OCI-LY3 (cell line): ENCODE data around the gene EXOC4.

ENCODE experiments used
- H2AFZ ChIP-seq: fragments of 200-600, 300-600 bp; shearing (Covaris generic); 2 replicates; pipeline ENCODE4 v1.6.0; 2014; ENCODE audit warnings: antibody characterized with exemption, low read depth, low read length
- H3K27ac ChIP-seq: fragments of 200-600, 300-600 bp; sonication (generic); 2 replicates; pipeline ENCODE4 v1.5.1; 2014; ENCODE audit warnings: mild to moderate bottlenecking, low read length, moderate library complexity, mixed read lengths
- H3K27me3 ChIP-seq: fragments of 200-600, 300-600 bp; sonication (generic); 2 replicates; pipeline ENCODE4 v1.6.1; 2014; ENCODE audit warnings: low read depth, low read length, mixed read lengths
- H3K36me3 ChIP-seq: fragments of 200-600, 300-600 bp; sonication (generic); replicated peaks from 2 replicates; pipeline ENCODE3; 2014; ENCODE audit warnings: low read depth, low read length, mixed read lengths
- H3K4me1 ChIP-seq: fragments of 300-600, 200-600 bp; sonication (generic); 2 replicates; pipeline ENCODE4 v1.6.1; 2014; ENCODE audit warnings: low read length, mixed read lengths
- H3K4me2 ChIP-seq: fragments of 200-600, 300-600 bp; sonication (generic); 2 replicates; pipeline ENCODE4 v1.6.1; 2014; ENCODE audit warnings: low read length, mixed read lengths
- H3K4me3 ChIP-seq: fragments of 300-600, 200-600 bp; sonication (generic); 2 replicates; pipeline ENCODE4 v1.5.1; 2014; ENCODE audit warnings: antibody characterized with exemption, mild to moderate bottlenecking, low read length, moderate library complexity
- H3K79me2 ChIP-seq: fragments of 300-600, 200-600 bp; shearing (Covaris generic); 2 replicates; pipeline ENCODE4 v1.6.1; 2014; ENCODE audit warnings: mild to moderate bottlenecking, low read length, mixed read lengths
- H3K9ac ChIP-seq: fragments of 300-600, 200-600 bp; shearing (Covaris generic); 2 replicates; pipeline ENCODE4 v1.6.0; 2014; ENCODE audit warnings: mild to moderate bottlenecking, low read length, moderate library complexity
- H3K9me3 ChIP-seq: fragments of 200-600, 300-600 bp; shearing (Covaris generic); 2 replicates; pipeline ENCODE4 v1.6.1; 2014; ENCODE audit warnings: low read length, mixed read lengths; ENCODE audit not compliant: insufficient read depth
- H4K20me1 ChIP-seq: fragments of 200-600, 300-600 bp; sonication (generic); 2 replicates; pipeline ENCODE4 v1.6.1; 2016; ENCODE audit warnings: low read length, mixed read lengths; ENCODE audit not compliant: insufficient read depth
- EZH2phosphoT487 ChIP-seq: fragments of 200-600 bp; shearing (Covaris generic); IDR thresholded peaks from 2 replicates; pipeline ENCODE4 v1.6.1; 2018; ENCODE audit warnings: antibody characterized with exemption, mixed run types, low read depth
- TF ChIP-seq, protein P1 (sequence below): fragments of 200-600, 300-600 bp; sonication (generic); IDR thresholded peaks from 2 replicates; pipeline ENCODE4 v1.5.1; 2014; ENCODE audit warnings: antibody characterized with exemption, low read length, low read depth

EXOC4 gene

DNA sequence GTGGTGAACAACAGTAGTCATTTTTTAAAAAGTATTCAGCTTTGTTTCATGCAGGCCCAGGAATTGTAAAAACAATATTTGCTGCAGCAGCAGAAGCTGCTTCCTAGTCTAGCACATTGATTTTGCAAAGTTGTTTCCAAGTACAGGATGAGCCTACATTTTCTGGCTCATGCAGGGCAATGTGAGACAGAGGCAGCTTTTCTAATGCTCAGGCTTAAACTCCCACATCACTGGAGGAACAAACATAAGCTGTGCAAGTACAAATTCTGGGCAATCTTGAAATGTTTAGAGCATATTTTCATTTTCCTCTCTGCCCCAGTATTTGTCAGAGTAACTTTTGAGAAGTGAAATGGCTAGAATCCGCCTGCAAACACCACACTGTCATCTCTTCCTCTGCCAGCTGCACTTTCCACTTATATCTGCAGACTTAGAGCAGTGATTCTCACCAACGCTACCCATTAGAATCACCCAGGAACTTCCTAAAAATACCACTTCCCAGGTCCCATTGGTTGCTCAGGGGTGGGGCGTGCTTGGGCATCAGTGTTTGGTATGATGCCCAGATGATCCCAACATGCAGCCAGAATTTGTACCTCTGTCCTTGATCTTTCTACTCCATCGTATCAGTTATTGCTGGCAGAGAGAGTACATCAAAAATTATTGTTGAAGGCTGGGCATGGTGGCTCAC, 570.1 kb downstream of the EXOC4 start:
- no peak overlapping the region for H2AFZ ChIP-seq
- H3K9ac ChIP-seq, result no peak overlapping the region
- no peak overlapping the region for H3K4me3 ChIP-seq
- H4K20me1 ChIP-seq, result no peaks in the 10 kb centered on the region
- peaks cover 7% of the 10 kb centered on the region for H3K4me1 ChIP-seq
- TF ChIP-seq, protein P1, sequence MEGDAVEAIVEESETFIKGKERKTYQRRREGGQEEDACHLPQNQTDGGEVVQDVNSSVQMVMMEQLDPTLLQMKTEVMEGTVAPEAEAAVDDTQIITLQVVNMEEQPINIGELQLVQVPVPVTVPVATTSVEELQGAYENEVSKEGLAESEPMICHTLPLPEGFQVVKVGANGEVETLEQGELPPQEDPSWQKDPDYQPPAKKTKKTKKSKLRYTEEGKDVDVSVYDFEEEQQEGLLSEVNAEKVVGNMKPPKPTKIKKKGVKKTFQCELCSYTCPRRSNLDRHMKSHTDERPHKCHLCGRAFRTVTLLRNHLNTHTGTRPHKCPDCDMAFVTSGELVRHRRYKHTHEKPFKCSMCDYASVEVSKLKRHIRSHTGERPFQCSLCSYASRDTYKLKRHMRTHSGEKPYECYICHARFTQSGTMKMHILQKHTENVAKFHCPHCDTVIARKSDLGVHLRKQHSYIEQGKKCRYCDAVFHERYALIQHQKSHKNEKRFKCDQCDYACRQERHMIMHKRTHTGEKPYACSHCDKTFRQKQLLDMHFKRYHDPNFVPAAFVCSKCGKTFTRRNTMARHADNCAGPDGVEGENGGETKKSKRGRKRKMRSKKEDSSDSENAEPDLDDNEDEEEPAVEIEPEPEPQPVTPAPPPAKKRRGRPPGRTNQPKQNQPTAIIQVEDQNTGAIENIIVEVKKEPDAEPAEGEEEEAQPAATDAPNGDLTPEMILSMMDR, result no peak
- TF ChIP-seq EZH2phosphoT487, result no peak
- no peaks in the 10 kb centered on the region for H3K9me3 ChIP-seq
- H3K27ac ChIP-seq, result no peak overlapping the region
- H3K4me2 ChIP-seq, result no peak overlapping the region
- H3K79me2 ChIP-seq, result no peaks in the 10 kb centered on the region
- H3K36me3 ChIP-seq, result no peaks in the 10 kb centered on the region
- no peaks in the 10 kb centered on the region for H3K27me3 ChIP-seq

DNA sequence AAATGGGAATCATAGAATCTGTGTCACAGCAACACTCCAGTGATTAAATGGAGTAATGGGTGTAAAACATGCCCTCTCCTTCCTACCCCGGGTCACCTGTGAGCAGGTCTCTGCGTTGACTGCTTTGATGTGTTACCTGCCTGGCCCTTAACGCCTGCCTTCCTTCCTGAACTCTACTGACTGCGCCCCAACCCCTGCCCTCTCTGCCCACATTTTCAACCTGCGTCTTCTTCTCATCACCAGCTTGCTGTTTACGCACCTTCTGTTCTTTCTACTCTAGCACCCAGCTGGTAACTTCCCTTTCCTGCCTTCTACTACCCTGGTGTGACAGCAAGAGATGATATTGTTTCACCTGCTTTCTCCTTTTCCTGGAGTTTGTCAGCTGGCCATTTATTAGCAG, 571.3 kb downstream of the EXOC4 start:
- Histone ChIP-seq H2AFZ (no peak overlapping the region), H3K27me3 (no peaks in the 10 kb centered on the region), H4K20me1 (no peaks in the 10 kb centered on the region), H3K4me3 (no peak overlapping the region), H3K4me2 (no peak overlapping the region), H3K9me3 (no peaks in the 10 kb centered on the region), H3K79me2 (no peaks in the 10 kb centered on the region), H3K27ac (no peak overlapping the region), H3K9ac (no peak overlapping the region), H3K4me1 (peaks cover 12% of the 10 kb centered on the region), H3K36me3 (no peaks in the 10 kb centered on the region)
- TF ChIP-seq, protein P1, result no peak
- TF ChIP-seq EZH2phosphoT487, result no peak

DNA sequence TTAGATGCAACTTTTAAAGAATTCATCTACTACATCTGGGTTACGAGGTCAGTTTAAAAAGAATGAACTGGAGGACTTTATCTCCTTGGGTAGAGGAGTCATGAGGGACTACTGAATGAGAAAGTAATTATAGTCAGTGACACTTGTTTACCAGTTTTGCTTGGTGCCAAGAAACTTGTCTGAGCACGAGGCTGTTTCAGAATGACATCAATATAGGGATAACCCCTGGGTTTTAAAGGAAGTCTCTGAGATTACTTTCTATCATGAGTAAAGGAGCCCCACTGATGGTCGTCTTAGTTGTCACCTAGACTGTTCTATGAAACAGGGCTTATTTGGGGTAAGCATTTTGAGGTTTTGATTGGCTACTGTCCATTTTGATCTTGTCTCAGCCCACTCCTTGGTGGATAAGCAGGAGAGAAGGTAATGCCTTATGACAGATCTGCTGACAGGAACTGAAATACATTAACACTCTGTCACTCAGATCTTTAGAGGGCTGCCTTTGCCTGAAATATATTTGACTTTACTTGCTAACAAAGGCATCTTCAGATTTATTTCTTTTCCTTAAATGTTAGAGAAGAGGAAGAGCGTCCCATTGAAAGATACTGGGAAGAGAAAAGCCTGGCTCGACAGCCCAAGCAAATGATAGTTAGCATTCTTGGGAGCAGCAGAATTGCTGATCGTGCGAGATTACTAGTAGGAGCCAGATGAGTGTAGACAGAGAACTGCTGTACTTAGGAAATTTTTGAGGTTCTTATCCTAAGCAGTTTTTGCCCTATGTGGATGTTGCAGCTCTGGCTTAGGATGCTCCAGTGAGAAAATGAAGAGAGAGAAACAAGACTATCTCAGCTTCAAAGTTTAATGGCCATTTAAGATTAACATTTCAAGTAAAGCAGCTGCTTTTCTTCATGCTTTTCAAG, 575.1 kb downstream of the EXOC4 start:
- Histone ChIP-seq H2AFZ (no peak overlapping the region), H3K4me3 (no peak overlapping the region), H3K4me2 (peak overlapping the region; percentile 37; the same call in 1 of the 2 replicates), H3K9me3 (no peaks in the 10 kb centered on the region), H4K20me1 (no peaks in the 10 kb centered on the region), H3K9ac (no peak overlapping the region), H3K4me1 (peaks cover 12% of the 10 kb centered on the region), H3K79me2 (no peaks in the 10 kb centered on the region), H3K27ac (no peak overlapping the region), H3K27me3 (no peaks in the 10 kb centered on the region), H3K36me3 (peaks cover 4% of the 10 kb centered on the region)
- TF ChIP-seq, protein P1, result no peak
- TF ChIP-seq EZH2phosphoT487, result no peak

DNA sequence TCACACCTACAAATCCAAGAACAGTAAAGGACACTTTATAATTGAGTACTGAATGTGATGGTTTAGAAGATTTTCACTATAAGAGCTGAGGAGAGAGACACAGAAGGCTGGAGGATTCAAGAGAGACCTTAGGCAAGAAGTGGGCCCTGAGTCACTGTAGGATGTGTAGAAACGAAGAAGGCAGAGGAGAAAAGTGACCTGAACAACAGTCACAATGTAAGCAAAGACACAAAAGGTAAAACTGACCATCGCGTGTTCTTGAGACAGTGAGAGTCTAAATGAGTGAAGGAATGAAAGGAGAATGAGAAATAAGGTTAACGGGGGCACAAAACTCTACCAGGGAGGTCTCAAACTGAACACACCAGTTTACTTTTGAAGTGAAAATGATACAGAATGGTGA, 576.0 kb downstream of the EXOC4 start:
- H3K27ac ChIP-seq, result no peak overlapping the region
- TF ChIP-seq, protein P1, result no peak
- no peak for TF ChIP-seq EZH2phosphoT487
- H2AFZ ChIP-seq, result no peak overlapping the region
- H4K20me1 ChIP-seq, result no peaks in the 10 kb centered on the region
- H3K36me3 ChIP-seq, result peaks cover 4% of the 10 kb centered on the region
- H3K4me3 ChIP-seq, result no peak overlapping the region
- H3K9me3 ChIP-seq, result no peaks in the 10 kb centered on the region
- no peak overlapping the region for H3K9ac ChIP-seq
- H3K79me2 ChIP-seq, result no peaks in the 10 kb centered on the region
- H3K27me3 ChIP-seq, result no peaks in the 10 kb centered on the region
- peaks cover 12% of the 10 kb centered on the region for H3K4me1 ChIP-seq
- no peak overlapping the region for H3K4me2 ChIP-seq
